Stimulated activated CD8-positive, alpha-beta memory T cell treated with anti-CD3 and anti-CD28 coated beads, Interleukin-7, amount 100 ng/mL, for 1 hour (primary cell): Measurements from ENCODE around the gene IBTK.
"Not testable (repeated sequence)": the region's sequence is repeated elsewhere in the genome, so short reads cannot be mapped to it uniquely, and the experiment has no call there.

ENCODE experiments used
- DNase-seq, 2 donors: peaks; one replicate each; pipeline ENCODE4 v3.0.0-alpha.2; 2020; ENCODE audit warnings: low read depth in 2 of 2

The IBTK gene

GRCh38 chr6:82178077-82178758 lies 69.3 kb downstream of the IBTK start:
- DNase-seq = no peak

- no peak for DNase-seq
These were observed 70.9 kb downstream of the IBTK start for GRCh38 chr6:82176616-82177015.

GRCh38 chr6:82172594-82172993 lies 75.0 kb downstream of the IBTK start:
- DNase-seq = no peak

GRCh38 chr6:82169138-82169876 lies 78.2 kb downstream of the IBTK start:
- no peak for DNase-seq

GRCh38 chr6:82166493-82166892 lies 81.1 kb downstream of the IBTK start:
- no peak for DNase-seq

GRCh38 chr6:82160255-82160990 lies 87.1 kb downstream of the IBTK start:
- no peak for DNase-seq

GRCh38 chr6:82152786-82153185 lies 94.8 kb downstream of the IBTK start:
- not testable (repeated sequence) for DNase-seq

GRCh38 chr6:82151147-82151546 lies 96.4 kb downstream of the IBTK start:
- not testable (repeated sequence) for DNase-seq

- DNase-seq = no peak
These were observed 101.6 kb downstream of the IBTK start for GRCh38 chr6:82145926-82146452.

GRCh38 chr6:82144852-82145340 lies 102.6 kb downstream of the IBTK start:
- DNase-seq = no peak

- no peak for DNase-seq
These were observed 103.3 kb downstream of the IBTK start for GRCh38 chr6:82144007-82144851.

- DNase-seq = no peak
These were observed 104.5 kb downstream of the IBTK start for GRCh38 chr6:82143041-82143481.

GRCh38 chr6:82142524-82142923 lies 105.0 kb downstream of the IBTK start:
- DNase-seq = no peak

GRCh38 chr6:82138075-82138791 lies 109.3 kb downstream of the IBTK start:
- DNase-seq = no peak

- no peak for DNase-seq
These were observed 116.1 kb downstream of the IBTK start for GRCh38 chr6:82131441-82131840.

- DNase-seq = no peak
These were observed 117.7 kb downstream of the IBTK start for GRCh38 chr6:82129797-82130196.

GRCh38 chr6:82128973-82129372 lies 118.6 kb downstream of the IBTK start:
- DNase-seq = not testable (repeated sequence)

- DNase-seq = no peak
These were observed 123.9 kb downstream of the IBTK start for GRCh38 chr6:82123632-82124031.
